GM12891 (cell line): ENCODE measurements around the gene CT45A1. TPM values are rescaled to one million over a fixed set of nuclear protein-coding genes. Genes with fewer than 3 reads are reported as not detected.
"Not testable (repeated sequence)": the region's sequence is repeated elsewhere in the genome, so short reads cannot be mapped to it uniquely, and the experiment has no call there.

Experiments
- DNase-seq: peaks from one replicate; pipeline ENCODE4 v3.0.0; 2011; ENCODE audit warnings: low spot score; ENCODE audit not compliant: insufficient read length
- FAIRE-seq: peaks from 2 replicates; lab custom pipeline; 2011; peaks lifted over from hg19 to GRCh38; lab: Jason Lieb, UNC
- PAX5 ChIP-seq: IDR thresholded peaks from 2 replicates; pipeline ENCODE4 v1.6.1; 2011; ENCODE audit warnings: low read length, moderate library complexity, mild to moderate bottlenecking; ENCODE audit not compliant: insufficient read depth, severe bottlenecking
- POLR2A ChIP-seq: IDR thresholded peaks from 2 replicates; pipeline ENCODE4 v1.6.1; 2011; ENCODE audit warnings: low read depth, low read length, control low read depth
- POLR2AphosphoS5 ChIP-seq: IDR thresholded peaks from 2 replicates; pipeline ENCODE4 v1.6.1; 2011; ENCODE audit warnings: low read depth, low read length, control low read depth
- POU2F2 ChIP-seq: IDR thresholded peaks from 2 replicates; pipeline ENCODE4 v1.6.1; 2011; ENCODE audit warnings: low read depth, mild to moderate bottlenecking, control low read depth, low read length, moderate library complexity
- SPI1 ChIP-seq: IDR thresholded peaks from 2 replicates; pipeline ENCODE4 v1.6.1; 2011; ENCODE audit warnings: low read depth, low read length, control low read depth
- TAF1 ChIP-seq: IDR thresholded peaks from 2 replicates; pipeline ENCODE4 v1.6.1; 2011; ENCODE audit warnings: low read depth, low read length, control low read depth
- polyA plus RNA-seq: library from polyadenylated mRNA; unstranded; fragments of >200 nt; gene quantifications from one replicate; pipeline ENCODE4 v1.2.1, GENCODE V29; 2012; ENCODE audit warnings: low read depth, missing spikeins, inconsistent platforms; ENCODE audit not compliant: missing spikeins

CT45A1 gene, protein sequence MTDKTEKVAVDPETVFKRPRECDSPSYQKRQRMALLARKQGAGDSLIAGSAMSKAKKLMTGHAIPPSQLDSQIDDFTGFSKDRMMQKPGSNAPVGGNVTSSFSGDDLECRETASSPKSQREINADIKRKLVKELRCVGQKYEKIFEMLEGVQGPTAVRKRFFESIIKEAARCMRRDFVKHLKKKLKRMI
- not detected for polyA plus RNA-seq

DNA sequence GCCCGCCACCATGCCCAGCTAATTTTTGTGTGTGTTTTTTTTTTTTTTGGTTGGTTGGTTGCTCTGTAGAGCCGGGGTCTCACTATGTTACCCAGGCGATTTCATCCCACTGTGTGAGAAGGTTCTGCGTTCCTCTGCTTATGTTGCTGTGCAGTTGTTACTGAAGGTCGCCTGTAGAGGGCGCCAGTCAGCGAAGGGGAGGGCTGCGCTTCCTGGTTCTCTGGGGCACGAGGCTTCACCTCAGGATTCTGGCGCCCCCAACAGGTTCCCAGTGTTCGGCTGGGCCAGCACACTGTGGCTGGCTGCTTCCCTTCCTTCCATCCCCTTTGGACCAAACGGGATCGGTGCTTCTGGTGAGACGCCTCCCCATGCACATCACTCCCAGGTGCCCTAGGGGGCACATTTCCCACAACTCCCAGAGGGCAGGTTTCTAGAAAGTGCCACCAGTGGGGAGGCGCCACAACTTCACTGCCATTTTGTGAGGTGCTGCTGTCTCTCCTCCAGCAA lies at the start of gene CT45A1:
TSS of gene CT45A1 (plus strand) at position 457 of the 507 bp plus-strand sequence. CDS start 5,302 bp downstream, outside the sequence.
- not testable (repeated sequence) for FAIRE-seq, DNase-seq

DNA sequence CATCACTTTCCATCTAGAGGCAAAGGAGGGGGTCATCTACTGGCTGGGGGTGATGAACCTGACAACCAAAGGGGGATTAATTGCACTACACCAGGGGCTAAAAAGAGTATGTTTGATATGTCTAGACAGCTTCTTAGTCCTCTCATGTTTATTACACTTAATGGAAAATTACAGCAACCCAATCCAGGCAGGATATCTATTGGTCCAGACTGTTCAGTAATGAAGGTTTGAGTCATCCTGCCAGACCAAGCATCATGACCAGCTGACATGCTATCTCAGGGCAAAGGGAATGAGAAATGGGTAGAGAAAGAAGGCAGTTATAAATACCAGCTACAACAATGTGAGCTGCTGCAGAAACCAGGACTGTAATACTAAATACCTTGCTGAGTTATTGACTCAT lies 40.5 kb upstream of the CT45A1 start:
- FAIRE-seq: peak; percentile 31
- not testable (repeated sequence) for DNase-seq

DNA sequence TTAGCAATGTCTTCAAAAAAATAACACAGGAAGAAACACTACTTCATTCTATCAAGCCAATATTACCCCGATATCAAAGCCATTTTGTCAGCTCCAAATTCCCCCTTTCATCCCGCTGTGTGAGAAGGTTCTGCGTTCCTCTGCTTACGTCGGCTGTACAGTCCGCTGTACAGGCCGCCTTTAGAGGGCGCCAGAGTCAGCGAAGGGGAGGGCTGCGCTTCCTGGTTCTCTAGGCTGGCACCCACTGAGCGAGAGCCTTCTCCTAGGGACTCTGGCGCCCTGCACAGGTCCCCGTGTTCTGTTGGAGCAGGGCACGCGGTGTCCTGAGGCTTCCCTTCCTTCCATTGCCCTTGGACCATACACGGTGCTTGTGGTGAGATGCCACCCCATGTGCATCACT lies 25.3 kb upstream of the CT45A1 start:
- TF ChIP-seq SPI1 (no peak), TAF1 (no peak), POLR2A (no peak), POLR2AphosphoS5 (no peak), POU2F2 (no peak), PAX5 (no peak)
- no peak for FAIRE-seq
- DNase-seq: no peak

DNA sequence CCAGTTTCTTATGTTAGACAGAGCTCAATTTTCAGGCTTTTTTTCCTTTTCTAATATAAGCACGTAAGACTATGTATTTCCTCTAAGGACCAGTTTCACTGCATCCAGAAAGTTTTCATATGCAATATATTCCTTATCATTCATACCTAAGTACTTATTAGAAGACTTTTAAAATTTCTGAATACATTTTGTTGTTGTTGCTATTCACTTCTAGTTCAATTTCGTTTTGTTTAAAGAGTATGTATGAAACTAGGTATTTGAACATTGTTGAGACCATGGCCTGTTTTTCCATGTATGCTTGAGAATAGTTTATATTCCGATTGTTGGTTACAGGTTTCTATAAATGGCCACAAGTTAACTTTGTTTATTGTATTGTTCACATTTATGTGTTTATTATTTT lies 18.0 kb upstream of the CT45A1 start:
- TF ChIP-seq TAF1 (no peak), PAX5 (no peak), POLR2AphosphoS5 (no peak), POU2F2 (no peak), SPI1 (no peak), POLR2A (no peak)
- no peak for DNase-seq
- FAIRE-seq: no peak

DNA sequence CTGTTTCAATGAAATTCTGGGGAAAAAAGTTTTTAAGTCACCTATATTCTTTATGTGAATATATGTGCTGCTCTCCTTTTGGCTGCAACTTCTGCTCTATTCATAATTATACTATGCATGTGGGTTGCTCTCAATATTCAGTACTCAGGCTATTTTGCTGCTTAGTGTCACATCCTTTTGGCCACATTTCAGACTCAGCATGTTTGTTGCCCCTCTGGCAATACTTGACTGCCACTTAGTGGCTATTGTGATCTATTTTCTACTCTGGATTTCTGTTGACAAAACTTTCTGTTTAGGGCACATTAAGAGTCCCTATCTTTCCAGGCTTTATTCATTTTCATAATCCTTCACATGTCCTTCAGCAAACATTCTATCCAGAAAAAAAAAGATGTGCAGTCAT lies 15.8 kb upstream of the CT45A1 start:
- no peak for DNase-seq
- no peak for TF ChIP-seq SPI1
- TF ChIP-seq POLR2A: no peak
- no peak for TF ChIP-seq POLR2AphosphoS5
- TF ChIP-seq POU2F2: no peak
- no peak for TF ChIP-seq TAF1
- TF ChIP-seq PAX5: no peak
- peak; percentile 73 for FAIRE-seq

DNA sequence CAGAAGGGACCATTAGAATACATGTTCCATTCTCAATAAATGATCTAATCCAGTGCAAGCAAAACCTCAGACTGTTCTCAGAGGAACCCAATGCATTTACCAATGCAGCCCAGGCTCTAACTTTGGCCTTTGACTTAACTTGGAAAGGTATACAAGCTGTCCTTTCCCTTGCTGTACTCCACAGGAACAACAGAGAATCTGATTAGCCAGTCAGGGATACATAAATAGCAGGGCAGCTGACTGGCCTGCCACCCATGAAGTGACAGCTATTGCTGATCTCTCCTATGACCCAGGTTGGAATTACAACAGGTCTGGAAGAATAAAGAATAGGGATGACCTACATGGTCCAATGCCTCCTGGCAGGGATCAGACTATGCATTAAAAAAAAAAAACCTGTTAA lies 14.5 kb upstream of the CT45A1 start:
- no peak for TF ChIP-seq POLR2AphosphoS5
- TF ChIP-seq SPI1: no peak
- TF ChIP-seq TAF1: no peak
- no peak for TF ChIP-seq POU2F2
- TF ChIP-seq PAX5: no peak
- no peak for TF ChIP-seq POLR2A
- no peak for FAIRE-seq
- DNase-seq: no peak

DNA sequence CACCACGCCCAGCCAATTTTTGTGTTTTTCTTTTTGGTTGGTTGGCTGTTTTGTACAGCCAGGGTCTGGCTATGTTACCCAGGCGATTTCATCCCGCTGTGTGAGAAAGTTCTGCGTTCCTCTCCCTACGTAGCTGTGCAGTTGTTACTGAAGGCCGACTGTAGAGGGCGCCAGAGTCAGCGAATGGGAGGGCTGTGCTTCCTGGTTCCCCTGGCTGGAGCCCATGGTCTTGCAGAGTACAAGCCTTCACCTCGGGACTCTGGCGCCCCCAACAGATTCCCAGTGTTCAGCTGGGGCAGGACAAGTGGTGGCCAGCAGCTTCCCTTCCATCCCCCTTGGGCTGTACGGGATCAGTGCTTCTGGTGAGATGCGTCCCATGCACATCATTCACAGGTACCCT lies 5.6 kb upstream of the CT45A1 start:
- DNase-seq (peak; percentile 13), FAIRE-seq (no peak)
- TF ChIP-seq POU2F2 (no peak), TAF1 (no peak), PAX5 (no peak), SPI1 (no peak), POLR2A (no peak), POLR2AphosphoS5 (no peak)

DNA sequence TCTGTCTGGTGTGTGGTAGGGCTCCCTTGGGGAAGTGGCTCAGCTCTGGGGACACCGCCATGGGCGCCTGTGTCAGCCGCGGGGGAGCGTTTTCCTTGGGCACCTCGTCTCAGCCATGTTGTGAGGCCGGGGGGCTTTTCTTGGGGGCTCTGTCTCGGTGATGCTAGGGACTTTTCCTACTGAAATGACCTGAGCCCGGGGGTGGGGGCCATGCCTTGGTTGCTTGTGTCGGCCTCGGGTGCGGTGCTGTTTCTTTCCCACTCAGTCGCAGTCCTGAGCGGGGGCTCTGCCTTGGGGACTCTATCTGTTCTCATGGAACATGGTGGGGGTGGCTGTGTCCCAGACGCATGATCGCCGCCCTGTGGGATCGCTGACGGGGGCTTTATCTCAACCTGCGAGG lies 356 bp downstream of the CT45A1 start:
- DNase-seq (no peak), FAIRE-seq (no peak)
- TF ChIP-seq PAX5 (no peak), TAF1 (no peak), POU2F2 (no peak), POLR2AphosphoS5 (no peak), POLR2A (no peak), SPI1 (no peak)

DNA sequence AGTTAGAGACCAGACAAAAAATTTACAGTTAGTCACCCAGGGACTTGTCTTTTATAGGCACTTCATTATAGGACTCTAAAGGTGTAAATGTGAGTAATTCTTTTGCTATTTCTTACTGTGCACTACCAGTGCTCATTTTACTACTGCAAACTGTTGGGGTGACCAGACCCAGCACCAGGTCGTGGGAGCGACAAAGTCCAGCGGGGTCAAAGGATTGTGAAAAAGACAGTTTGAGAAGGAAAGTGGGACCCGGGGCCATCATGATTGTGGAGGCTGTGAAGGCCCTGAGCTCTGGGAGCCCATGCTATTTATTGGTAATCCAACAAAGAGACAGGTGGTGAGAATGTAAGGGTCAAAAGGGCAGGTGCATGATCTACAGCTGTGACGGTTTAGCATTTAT lies 21.2 kb downstream of the CT45A1 start:
- not testable (repeated sequence) for DNase-seq, FAIRE-seq

DNA sequence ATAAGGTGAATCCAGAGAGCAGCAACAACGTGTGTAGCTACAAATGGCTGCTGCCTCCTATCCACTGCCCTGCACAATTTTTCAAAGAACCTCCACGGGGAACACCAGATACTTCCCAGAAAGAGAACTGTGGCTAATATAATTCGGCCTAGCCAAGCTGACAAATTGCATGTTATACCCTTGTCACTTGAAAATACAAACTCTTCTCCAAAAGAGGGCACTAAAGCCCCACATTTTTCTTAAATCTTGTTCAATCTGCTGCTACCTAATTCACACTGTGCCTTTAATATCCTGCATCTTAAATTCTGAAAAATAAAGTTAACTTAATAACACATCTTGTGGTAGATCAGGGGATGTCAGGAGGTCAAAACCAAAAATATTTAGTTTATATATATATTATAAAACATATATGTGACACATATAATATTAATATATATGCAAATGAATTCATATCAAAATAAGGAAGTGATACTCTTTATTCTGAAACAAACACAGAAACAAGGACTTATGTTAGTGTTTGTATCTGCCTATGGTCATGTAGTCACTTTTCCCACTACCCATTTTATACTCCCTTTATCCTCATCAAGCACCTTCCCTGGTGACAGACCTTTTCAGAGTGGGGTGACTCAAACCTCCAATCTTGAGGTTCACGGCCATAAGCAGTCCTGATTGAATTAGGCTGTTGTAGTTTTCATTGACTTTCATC lies 24.1 kb downstream of the CT45A1 start:
- TF ChIP-seq POU2F2 (no peak), POLR2A (no peak), SPI1 (peak; percentile 68), PAX5 (no peak)
- FAIRE-seq (peak; percentile 48), DNase-seq (no peak)
